ENCODE data around the gene NUP214. TPM values are rescaled to one million over a fixed set of nuclear protein-coding genes. Genes with fewer than 3 reads are reported as not detected.
A peak's percentile ranks its signal among the peaks of the same experiment; 100 is the strongest.

NUP214 gene
- total and polyA plus RNA-seq, 12 donors, result 22.6 to 76.6 (median 36.8) TPM

- Histone ChIP-seq H3K9me3 (replicated peaks in 1 of 3) (no peaks in the 10 kb centered on the region), H3K27ac (peak overlapping the region in 1 of 5 donors; percentile 74), H3K36me3 (replicated peaks in 1 of 2) (no peaks in the 10 kb centered on the region), H3K4me1 (replicated peaks in 1 of 2) (peaks cover 7 to 21% of the 10 kb centered on the region in 2 donors), H3K27me3 (peaks cover 14% of the 10 kb centered on the region), H3K4me3 (no peak overlapping the region)
- DNase-seq, result peak in 5 of 7 donors; percentile 38 to 67 (median 40)
- intact Hi-C loops (cut with DNase I), result no loop called here
- TF ChIP-seq, protein P1, sequence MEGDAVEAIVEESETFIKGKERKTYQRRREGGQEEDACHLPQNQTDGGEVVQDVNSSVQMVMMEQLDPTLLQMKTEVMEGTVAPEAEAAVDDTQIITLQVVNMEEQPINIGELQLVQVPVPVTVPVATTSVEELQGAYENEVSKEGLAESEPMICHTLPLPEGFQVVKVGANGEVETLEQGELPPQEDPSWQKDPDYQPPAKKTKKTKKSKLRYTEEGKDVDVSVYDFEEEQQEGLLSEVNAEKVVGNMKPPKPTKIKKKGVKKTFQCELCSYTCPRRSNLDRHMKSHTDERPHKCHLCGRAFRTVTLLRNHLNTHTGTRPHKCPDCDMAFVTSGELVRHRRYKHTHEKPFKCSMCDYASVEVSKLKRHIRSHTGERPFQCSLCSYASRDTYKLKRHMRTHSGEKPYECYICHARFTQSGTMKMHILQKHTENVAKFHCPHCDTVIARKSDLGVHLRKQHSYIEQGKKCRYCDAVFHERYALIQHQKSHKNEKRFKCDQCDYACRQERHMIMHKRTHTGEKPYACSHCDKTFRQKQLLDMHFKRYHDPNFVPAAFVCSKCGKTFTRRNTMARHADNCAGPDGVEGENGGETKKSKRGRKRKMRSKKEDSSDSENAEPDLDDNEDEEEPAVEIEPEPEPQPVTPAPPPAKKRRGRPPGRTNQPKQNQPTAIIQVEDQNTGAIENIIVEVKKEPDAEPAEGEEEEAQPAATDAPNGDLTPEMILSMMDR (IDR thresholded peaks at IDR 0.05), result no peak
- no peak for TF ChIP-seq POLR2A (IDR thresholded peaks at IDR 0.05)
- 67 to 77% (median 73%) methylated on average over 11 of the region's 11 CpGs for WGBS, 4 donors
These were observed 24.0 kb upstream of the NUP214 start for GRCh38 chr9:131101207-131101964.

GRCh38 chr9:131103024-131103423 is 22.4 kb upstream of the NUP214 start:
- Histone ChIP-seq H3K4me1 (replicated peaks in 1 of 2) (peaks cover 7 to 14% of the 10 kb centered on the region in 2 donors), H3K4me3 (no peak overlapping the region), H3K36me3 (replicated peaks in 1 of 2) (no peaks in the 10 kb centered on the region), H3K9me3 (replicated peaks in 1 of 3) (no peaks in the 10 kb centered on the region), H3K27me3 (no peaks in the 10 kb centered on the region), H3K27ac (peak overlapping the region in 1 of 5 donors; percentile 74)
- 67 to 80% (median 75%) methylated on average over 8 to 9 of the region's 9 CpGs for WGBS, 4 donors
- DNase-seq, result no peak
- intact Hi-C loops (cut with DNase I), result no loop called here
- no peak for TF ChIP-seq POLR2A (IDR thresholded peaks at IDR 0.05)
- TF ChIP-seq, protein P1 (IDR thresholded peaks at IDR 0.05), result no peak

GRCh38 chr9:131103535-131103934 is 21.9 kb upstream of the NUP214 start:
- Histone ChIP-seq H3K27ac (no peak overlapping the region), H3K36me3 (replicated peaks in 1 of 2) (no peaks in the 10 kb centered on the region), H3K4me3 (no peak overlapping the region), H3K9me3 (replicated peaks in 1 of 3) (no peaks in the 10 kb centered on the region), H3K27me3 (no peaks in the 10 kb centered on the region), H3K4me1 (replicated peaks in 1 of 2) (peaks cover 7 to 14% of the 10 kb centered on the region in 2 donors)
- intact Hi-C loops (cut with DNase I), result no loop called here
- DNase-seq, result no peak
- WGBS, 4 donors, result 88 to 100% (median 94%) methylated on average over 1 to 3 of the region's 3 CpGs
- no peak for TF ChIP-seq POLR2A (IDR thresholded peaks at IDR 0.05)
- TF ChIP-seq, protein P1 (IDR thresholded peaks at IDR 0.05), result no peak

- Histone ChIP-seq H3K9me3 (replicated peaks in 1 of 3) (no peaks in the 10 kb centered on the region), H3K36me3 (replicated peaks in 1 of 2) (no peaks in the 10 kb centered on the region), H3K4me3 (no peak overlapping the region), H3K27me3 (no peaks in the 10 kb centered on the region), H3K4me1 (replicated peaks in 1 of 2) (peaks cover 7 to 14% of the 10 kb centered on the region in 2 donors), H3K27ac (no peak overlapping the region)
- TF ChIP-seq, protein P1 (IDR thresholded peaks at IDR 0.05), result no peak
- no peak for TF ChIP-seq POLR2A (IDR thresholded peaks at IDR 0.05)
- 73 to 85% (median 84%) methylated on average over 5 of the region's 5 CpGs for WGBS, 4 donors
- intact Hi-C loops (cut with DNase I), result no loop called here
- no peak for DNase-seq
These were observed 21.2 kb upstream of the NUP214 start for GRCh38 chr9:131104016-131104740.

All from adrenal gland (tissue), 12 donors.